Measurements from ENCODE around the gene OXLD1.

DNA sequence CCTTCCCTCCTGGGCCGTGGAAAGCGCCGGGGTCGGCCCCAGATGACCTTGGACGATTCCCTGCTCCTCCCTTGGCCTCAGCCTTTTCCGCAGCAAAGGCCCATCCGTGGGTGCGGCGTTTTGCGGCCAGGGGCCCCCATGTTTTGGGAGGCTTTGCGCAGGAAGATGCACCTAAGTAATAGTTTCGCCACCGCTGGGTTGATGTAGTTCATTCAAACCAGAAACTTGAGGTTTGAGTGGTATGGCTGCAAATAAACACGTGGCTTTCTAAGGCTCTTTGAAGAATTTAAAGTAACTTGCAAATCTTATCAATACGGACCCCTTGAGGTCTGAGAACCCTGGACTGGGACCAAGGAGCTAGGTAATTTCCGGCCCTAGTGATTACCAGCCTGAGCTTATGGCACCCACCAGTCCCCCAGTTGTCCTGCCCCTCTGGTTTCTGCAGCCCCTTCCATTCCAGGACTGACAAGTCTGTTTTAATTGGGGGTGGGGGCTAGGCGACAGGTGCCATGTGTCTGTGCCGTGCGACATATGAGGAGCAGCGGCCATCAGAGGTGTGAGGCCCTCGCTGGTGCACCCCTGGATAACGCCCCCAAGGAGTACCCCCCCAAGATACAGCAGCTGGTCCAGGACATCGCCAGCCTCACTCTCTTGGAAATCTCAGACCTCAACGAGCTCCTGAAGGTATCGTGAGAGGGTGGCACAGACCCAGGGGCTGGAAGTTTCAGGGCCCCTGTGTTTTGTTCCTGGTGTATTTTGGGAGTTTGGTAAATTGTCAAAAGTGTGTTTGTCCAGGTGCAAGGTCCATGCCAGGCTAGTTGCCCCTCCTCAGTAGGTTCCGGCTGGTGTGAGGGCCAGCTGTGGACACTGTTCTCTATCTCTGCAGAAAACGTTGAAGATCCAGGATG is 37.6 kb upstream of the OXLD1 start:
- TF ChIP-seq FOXK2 (IDR thresholded peaks at IDR 0.05) (no peak), FOXA1 (IDR thresholded peaks at IDR 0.05) (no peak), TARDBP (IDR thresholded peaks at IDR 0.05) (no peak), SP1 (IDR thresholded peaks at IDR 0.05) (no peak), ZNF384 (IDR thresholded peaks at IDR 0.05) (no peak), CTBP1 (IDR thresholded peaks at IDR 0.05; ENCODE audit: borderline replicate concordance) (no peak), FOXM1 (IDR thresholded peaks at IDR 0.05; ENCODE audit: borderline replicate concordance) (no peak), ELF4 (IDR thresholded peaks at IDR 0.05) (no peak), L3MBTL2 (conservative IDR thresholded peaks at IDR 0.05) (no peak; the same call in 1 of the 2 replicates), LEF1 (IDR thresholded peaks at IDR 0.05; ENCODE audit: borderline replicate concordance) (no peak), BHLHE40 (IDR thresholded peaks at IDR 0.05; ENCODE audit: borderline replicate concordance) (no peak)
- TF ChIP-seq, protein P1, sequence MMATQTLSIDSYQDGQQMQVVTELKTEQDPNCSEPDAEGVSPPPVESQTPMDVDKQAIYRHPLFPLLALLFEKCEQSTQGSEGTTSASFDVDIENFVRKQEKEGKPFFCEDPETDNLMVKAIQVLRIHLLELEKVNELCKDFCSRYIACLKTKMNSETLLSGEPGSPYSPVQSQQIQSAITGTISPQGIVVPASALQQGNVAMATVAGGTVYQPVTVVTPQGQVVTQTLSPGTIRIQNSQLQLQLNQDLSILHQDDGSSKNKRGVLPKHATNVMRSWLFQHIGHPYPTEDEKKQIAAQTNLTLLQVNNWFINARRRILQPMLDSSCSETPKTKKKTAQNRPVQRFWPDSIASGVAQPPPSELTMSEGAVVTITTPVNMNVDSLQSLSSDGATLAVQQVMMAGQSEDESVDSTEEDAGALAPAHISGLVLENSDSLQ (IDR thresholded peaks at IDR 0.05): no peak

Measured in HEK293T (cell line).